GM19043 (cell line): Measurements from ENCODE around the gene RESF1.
A peak's percentile ranks its signal among the peaks of the same experiment; 100 is the strongest.

Experiments used
- ATAC-seq: cut with Tn5 transposase; IDR thresholded peaks from one replicate; pipeline ENCODE4 v1.9.1; 2021; ENCODE audit warnings: low read depth; ENCODE audit not compliant: unreplicated experiment

Gene RESF1

DNA sequence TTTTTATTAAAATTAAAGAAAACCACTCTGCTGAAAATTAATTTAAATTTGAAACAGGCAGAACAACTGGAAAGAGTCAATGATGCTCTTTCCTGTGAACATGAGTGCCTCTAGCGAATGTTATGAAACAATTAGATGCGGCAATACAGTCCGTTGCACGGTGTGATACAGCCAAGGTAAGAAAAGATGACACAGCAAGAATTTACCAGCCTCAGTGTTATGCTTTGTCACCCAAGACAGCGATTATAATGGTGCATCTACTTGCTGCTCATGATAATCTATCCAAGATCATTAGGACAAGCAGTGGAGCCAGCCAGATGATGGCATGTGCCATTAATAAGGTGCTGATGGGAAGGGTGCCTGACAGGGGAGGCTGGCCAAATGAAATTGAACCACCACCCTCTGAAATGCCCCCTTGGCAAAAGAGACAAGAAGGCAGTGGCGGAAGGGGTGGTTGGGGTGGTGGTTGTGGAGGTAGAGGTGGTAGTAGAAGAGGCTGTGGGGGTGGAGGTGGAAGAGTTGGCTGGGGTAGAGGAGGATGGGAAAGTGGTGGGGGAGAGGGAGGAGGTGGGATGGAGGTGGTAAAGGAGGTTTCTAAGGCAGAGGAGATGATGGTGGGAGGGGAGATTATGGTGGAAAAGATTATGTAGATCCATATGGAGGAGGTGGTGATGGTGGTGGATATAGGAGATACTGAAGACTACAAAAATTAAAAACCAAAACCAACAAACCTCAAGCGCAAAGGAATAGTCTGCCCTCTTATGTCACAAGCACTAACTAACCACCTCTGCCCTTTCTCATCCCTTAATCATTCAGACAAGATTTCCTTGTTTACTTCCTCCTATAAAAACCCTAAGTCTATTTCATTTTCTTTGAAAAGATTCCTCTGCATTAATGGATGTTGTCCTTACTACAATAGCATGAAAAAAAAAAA lies 4.0 kb upstream of the RESF1 start:
- no peak for ATAC-seq

DNA sequence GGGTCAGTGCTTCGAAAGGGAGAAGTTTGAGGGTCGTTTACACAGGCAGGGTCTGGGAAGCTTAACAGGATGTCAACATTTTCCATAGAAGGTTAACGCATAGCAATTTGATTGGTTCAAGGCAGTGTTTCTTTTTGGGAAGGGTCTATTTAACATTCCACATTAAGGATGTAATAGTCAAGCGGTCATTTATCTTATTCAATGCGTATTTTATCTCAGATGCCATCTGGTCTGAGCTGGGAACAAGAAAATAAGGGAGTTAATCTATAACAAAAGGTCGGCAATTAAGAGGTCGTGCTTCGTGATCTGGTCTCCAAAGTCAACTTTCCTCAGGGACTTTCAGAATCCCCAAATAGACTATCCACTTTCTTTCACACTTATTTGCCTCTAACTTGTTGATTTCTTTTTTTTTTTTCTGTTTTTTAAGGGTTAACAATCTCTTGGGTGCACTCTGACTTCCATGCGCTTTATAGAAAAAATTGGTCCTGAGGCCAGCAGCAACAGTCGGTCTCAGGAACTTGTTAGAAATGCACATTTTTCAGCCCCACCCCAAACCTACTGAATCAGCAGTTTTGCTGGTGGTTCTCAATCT lies 550 bp upstream of the RESF1 start:
- ATAC-seq = no peak

DNA sequence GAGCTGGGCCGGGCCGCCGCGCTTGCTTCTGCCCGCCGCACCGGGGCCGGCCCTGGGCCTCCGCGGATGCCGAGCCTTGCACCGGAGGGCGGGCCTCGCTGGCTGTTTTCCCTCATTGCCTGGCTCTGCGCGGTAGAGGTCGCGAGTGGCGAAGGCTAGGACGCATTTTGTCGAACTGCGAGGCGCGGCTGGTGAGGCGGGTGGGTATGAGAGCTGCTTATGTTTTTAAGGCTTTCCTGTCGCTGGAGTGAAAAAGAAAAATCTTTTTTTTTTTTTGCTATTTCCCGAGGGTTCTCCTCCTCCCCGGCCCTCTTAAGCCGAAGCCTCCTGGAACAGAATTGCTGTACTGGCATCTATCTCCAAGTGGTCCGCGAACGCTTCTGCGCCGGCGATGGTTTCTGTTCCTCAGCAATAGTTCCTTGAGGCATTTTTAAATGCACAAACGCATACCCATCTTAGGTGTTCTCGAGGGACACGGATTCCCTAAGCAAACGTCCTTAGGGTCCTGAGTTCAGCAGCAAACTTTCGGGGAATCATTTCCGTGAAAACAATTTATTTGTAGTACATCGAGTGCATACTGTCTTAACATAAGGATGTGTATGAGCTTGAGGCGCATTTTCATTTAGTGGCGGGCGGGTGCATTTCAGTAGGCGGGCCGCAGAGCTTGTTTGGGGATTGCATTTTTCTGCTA lies 631 bp downstream of the RESF1 start:
- ATAC-seq = peak; percentile 37

DNA sequence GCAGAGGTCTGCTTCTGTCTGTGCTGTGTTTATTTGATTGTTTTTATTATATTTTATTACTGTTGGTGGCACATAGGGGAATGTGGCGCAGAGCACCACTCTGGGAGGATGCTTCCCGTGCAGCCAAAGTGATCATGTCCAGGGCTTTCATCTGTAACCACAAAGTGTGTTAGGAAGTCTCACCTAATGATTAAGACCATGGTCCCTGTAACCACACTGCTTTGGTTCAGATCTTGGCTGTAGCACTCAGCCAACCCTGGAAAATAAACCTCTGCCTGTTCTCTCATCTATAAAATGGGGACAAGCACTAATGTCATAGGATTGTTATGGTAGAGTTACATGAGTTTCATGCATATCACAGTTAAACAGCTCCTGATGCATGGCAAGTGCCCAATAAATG lies 1.9 kb downstream of the RESF1 start:
- ATAC-seq = no peak

DNA sequence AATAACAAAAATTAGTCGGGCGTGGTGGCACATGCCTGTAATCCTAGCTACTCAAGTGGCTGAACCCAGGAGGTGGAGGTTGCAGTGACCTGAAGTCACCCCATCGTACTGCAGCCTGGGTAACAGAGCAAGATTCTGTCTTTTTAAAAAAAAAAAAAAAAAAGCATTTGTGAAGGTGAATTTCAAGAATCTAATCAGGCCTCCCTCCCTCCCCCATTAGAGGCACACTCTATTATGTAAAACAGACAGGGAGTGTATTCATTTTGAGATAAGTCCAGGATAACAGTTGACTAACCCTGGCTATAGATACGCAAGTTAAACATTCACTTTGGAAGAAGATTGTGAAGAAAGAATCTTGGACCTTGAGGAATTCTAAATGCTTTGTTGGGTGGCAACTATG lies 2.9 kb downstream of the RESF1 start:
- no peak for ATAC-seq

DNA sequence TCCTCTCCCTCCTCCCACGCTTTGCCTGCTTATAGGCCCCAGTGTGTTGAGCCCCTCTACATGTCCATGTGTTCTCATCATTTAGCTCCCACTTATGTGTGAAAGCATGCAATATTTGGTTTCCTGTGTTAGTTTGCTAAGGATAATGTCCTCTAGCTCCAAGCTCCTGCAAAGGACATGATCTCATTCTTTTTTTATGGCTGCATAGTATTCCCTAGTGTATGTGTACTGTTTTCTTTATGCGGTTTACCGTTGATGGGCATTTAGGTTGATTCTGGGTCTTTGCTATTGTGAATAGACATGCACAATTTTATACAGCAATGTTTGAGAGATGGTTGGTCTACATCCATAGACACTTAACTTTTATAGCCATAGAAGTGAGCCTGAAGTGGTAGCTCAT lies 5.1 kb downstream of the RESF1 start:
- no peak for ATAC-seq

DNA sequence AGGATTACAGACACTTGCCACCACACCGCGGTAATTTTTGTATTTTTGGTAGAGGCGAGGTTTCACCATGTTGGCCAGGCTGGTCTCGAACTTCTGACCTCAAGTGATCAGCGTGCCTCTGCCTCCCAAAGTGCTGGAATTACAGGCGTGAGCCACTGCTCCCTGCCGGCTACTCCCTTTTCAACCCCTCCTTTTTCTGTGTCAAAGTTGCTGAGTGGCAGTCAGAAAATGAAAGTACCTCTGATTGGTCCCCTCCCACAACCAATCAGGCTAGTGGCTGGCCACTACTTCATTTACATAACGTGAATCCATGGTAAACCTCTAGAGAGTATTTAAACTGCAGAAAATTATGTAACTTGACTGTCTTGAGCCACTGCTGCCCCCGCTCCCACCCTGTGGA lies 5.9 kb downstream of the RESF1 start:
- ATAC-seq = no peak

DNA sequence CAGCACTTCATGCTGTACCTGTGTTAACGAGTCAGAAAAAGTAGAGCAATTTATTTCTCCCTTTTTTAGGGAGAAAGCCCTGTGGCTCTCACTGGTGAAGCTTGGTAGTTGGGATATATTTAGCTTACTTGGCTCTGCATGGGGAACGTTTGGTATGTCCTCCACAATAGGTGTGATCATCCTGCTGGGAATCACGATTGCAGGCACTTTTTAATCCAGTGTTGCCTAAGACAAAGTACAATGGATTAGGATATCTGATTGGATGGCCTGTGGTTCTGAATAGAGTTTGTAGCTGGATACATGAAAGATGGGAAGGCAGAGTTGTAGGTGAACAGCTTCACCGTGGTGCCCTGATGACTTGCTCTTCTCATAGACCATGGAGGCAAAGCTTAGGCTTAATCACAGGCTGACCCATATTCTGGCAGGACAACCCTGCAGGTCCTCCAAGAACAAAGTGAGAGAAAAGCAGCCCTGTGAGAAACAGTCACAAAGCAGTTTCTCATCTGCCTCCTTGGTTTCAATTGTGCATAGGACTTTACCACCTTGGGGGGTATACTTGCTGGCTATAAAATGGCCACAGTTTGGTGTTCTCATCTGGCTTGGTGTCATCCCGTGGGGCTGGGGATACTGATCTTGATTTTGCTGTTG lies 7.5 kb downstream of the RESF1 start:
- ATAC-seq = no peak

DNA sequence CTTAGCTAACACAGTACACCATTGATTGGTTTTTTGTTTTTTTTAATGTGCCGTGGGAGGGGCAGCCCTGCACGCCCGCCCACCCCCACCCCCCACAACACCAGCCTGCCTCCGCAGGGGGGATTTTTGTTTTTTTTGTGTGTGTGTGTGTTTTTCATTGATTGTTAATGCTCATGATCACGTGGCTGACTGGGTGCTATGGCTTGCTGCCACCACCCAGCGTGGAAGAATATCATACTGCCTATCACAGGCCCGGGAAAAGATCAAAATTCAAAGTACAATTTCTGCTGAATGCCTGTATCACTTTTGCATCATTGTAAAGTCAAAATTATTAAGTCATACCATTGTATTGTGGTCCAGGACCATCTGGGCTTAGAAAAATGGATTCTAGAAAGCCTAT lies 8.3 kb downstream of the RESF1 start:
- ATAC-seq = no peak

DNA sequence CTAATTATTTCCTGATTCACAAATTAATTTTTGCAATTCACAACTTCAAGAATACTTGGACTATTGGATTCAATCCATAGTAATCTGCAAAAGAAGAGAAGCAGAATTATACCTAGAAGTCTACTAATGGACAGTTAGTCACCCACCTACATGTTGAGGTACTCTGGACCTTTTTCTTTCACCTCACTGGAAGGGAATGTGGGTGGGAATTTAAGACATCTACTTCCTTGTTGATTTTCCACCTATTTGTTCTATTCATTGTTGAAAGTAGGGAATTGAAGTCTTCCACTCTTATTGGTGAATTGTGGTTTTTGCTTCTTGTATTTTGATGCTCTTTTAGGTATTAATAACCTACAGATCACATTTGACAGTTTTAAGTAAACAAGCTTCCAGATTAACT lies 11.0 kb downstream of the RESF1 start:
- no peak for ATAC-seq

DNA sequence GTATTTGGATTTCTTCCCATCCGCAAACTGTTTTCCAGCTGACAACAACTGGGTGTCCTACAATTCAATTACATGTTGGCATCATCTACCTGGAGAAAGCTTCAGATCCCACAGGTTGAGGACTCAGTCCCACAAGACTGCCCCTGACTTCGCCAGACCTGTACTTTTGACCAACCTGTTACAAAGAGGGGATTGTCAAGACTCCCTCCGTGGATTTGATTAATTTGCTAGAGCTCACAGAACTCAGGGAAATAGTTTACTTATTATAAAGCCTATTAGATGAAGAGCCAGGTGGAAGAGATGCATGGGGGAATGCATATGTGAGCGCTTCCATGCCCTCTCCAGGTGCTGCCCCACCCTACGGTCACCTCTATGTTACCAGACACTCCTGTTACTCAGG lies 14.6 kb downstream of the RESF1 start:
- no peak for ATAC-seq

DNA sequence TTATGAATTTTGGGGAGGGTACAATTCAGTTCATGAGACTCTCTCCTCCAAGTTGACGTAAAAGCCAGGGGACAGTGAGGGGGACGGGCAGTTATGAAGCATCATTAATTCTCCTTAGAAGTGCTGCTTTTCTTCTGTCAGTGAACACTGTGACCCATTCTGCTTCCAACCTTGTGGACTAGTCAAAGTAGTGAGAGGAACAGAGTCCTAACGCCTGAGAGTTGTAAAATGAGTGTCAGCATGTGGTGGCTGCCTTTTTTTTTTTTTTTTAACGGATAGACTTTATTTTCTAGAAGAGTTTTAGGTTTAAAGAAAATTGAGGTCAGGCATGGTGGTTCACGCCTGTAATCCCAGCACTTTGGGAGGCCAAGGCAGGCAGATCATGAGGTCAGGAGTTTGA lies 15.5 kb downstream of the RESF1 start:
- no peak for ATAC-seq

DNA sequence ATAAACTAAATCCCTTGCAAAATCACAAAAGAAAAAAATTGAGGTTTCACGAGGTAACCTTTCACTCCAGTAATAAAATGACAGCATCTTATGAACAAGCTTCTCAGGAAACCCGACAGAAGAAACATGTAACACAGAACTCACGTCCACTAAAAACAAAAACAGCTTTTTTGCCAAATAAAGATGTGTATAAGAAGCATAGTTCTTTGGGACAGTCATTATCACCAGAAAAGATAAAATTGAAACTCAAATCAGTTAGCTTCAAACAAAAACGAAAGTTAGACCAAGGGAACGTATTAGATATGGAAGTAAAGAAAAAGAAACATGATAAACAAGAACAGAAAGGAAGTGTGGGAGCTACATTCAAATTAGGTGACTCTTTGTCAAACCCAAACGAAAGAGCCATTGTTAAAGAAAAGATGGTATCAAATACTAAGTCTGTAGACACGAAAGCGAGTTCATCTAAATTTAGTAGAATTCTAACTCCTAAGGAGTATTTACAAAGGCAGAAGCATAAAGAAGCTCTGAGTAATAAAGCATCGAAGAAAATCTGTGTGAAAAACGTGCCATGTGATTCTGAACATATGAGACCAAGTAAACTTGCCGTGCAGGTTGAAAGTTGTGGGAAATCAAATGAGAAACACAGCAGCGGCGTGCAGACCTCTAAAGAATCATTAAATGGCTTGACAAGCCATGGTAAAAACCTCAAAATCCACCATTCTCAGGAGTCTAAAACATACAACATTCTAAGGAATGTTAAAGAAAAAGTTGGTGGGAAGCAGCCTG lies 25.8 kb downstream of the RESF1 start:
- ATAC-seq = no peak

DNA sequence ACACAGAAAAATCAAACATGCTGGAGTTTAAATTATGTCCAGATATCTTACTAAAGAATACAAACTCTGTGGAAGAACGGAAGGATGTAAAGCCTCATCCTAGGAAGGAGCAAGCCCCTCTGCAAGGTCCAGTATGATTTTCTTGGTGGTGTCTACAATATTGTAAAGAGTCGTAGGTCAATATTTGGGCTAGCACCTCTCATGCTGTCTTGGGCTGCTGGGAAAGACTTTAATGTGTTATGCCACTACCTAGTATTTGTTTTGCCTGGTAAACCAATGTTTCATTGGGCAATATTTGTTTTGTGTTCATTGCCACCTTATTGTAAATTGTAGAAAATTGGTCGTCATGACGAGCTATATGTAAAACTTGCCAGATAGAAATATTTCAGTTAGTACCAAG lies 26.6 kb downstream of the RESF1 start:
- ATAC-seq = no peak

DNA sequence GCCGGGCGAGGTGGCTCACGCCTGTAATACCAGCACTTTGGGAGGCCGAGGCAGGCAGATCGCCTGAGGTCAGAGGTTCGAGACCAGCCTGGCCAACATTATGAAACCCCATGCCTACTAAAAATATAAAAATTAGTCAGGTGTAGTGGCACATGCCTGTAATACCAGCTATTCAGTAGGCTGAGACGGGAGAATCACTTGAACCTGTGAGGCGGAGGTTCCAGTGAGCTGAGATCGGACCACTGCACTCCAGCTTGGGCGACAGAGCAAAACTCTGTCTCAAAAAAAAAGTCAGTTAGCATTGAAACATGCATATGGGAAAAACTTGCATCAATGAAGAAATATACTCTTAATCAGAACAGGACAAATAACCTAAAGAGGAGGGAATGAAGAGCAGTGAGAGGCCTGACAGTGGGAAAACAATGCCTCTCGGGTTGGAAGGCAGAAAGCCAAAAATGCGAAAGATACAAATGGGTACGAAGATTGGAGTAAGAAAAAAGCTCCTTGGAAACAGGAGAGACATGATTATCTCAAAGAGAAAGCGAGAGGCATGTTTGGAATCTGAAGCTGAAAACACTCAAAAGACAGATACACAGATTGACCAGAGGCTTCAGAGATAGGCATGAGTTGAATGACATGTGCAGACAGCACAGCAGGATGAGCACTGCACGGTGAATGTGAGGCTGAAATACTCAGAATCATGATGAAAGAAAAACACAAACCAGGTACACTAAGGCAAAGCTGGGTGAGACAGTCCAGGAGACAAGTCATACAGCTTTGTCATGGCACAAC lies 30.6 kb downstream of the RESF1 start:
- ATAC-seq = no peak

DNA sequence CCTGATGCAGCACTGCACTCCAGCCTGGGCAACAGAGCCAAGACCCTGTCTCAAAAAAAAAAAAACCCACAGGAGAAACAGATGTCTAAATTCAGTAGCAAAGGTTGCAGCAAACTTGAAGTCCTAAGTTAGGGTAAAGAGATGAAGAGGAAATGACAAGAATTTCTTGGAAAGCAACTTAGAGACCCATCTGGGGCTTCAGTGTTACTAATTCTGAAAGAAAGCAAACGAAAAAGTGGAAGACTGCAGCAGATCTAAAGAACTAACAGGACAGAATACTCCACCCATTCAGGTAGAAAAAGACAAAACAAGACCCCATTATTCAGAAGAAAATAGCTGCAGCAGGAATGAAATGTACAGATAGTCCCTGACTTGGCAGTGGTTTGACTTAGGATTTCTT lies 31.9 kb downstream of the RESF1 start:
- ATAC-seq = no peak

DNA sequence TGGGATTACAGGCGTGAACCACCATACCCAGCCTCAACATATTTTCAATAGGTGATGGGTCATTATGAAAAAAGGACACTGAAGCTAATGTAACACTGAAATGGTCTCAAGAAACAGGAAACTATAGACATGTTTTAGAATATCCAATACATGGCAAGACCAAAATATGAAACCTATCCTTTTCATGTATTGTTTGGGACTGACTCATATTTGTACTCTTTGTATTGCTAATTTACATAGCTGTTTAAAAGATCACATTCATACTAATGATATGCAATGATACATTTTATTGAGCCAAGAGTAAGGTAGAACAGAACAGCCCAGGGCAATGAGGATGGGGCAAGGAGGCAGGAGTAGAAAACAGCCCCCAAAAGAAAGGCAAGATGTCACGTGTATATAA lies 32.6 kb downstream of the RESF1 start:
- no peak for ATAC-seq

DNA sequence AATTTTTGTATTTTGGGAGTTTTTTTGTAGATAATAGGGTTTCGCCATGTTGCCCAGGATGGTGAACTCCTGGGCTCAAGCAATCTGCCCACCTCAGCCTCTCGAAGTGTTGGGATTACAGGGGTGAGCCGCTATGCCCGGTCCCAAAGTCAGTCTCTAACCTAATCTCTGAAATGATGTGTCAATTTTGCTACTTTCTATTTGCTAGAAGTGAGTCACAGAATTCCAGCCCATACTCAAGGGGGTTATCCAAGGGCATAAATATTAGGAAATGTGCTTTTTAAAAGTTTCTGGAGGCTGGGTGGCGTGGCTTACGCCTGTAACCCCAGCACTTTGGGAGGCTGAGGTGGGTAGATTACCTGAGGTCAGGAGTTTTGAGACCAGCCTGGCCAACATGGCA lies 40.5 kb downstream of the RESF1 start:
- ATAC-seq = no peak

DNA sequence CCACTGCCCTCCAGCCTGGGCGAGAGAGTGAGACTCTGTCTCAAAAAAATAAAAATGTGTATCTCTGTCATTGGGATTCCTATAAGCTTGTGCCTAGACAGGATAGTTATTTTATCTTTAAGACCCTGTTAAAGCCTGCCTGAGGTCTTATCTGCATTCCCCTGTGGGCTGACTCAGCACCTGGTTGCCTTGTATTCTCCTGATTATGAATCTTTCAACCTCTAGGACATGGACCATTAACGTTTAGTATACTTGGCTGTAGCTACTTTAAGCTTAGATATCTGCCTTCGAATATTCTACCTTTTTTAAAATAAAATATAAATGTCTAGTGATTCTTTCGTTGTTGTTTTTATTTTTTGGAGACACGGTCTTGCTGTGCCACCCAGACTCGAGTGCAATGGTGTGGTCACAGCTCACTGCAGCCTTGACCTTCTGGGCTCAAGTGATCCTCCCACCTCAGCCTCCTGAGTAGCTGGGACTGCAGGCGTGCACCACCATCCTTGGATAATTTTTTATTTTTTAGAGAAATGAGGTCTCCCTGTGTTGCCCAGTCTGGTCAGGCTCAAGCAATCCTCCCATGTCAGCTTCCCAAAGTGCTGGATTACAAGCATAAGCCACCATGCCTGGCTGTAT lies 41.3 kb downstream of the RESF1 start:
- no peak for ATAC-seq
